Activated T-cell treated with anti-CD3 and anti-CD28 coated beads for 4 hours (primary cell): ENCODE data around the gene CD81.

Experiments used
- DNase-seq: peaks from one replicate; pipeline ENCODE4 v3.0.0-alpha.2; 2020

CD81 gene

GRCh38 chr11:2423157-2424025, 46.3 kb downstream of the CD81 start:
- DNase-seq = no peak

DNA sequence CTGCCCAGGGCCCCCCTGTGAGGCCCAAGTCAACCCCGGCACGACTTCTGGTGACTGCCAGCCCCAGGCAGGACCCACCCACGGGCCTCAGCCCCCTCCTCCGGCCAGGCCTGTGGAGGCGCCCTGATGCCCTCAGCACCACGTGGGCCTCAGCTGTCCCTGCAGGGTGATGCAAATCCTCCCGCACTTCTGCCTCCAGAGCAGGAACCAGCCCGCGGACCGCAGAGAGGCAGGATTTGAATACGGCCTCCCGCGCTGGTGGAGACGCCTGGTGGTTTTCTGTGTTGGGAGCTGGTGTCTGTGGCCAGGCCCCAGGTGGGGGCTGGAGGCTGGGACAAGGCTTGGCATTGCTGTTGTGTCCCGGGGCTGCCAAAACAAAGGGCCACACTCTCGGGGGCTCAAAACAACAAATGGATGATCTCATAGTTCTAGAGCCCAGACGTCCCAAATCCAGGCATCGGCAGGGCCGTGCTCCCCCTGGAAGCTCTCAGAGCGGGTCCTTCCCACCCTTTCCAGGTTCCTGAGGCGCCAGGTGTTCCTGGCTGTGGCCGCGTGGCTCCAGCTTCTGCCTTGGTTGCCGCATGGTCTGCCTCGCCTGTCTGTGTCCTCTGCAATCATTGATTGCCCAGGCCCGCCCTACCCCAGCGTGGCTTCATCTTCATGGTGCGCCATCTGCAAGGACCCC, 47.8 kb downstream of the CD81 start:
- DNase-seq = no peak

GRCh38 chr11:2425506-2425905, 48.4 kb downstream of the CD81 start:
- no peak for DNase-seq

GRCh38 chr11:2426221-2426620, 49.1 kb downstream of the CD81 start:
- DNase-seq = no peak

DNA sequence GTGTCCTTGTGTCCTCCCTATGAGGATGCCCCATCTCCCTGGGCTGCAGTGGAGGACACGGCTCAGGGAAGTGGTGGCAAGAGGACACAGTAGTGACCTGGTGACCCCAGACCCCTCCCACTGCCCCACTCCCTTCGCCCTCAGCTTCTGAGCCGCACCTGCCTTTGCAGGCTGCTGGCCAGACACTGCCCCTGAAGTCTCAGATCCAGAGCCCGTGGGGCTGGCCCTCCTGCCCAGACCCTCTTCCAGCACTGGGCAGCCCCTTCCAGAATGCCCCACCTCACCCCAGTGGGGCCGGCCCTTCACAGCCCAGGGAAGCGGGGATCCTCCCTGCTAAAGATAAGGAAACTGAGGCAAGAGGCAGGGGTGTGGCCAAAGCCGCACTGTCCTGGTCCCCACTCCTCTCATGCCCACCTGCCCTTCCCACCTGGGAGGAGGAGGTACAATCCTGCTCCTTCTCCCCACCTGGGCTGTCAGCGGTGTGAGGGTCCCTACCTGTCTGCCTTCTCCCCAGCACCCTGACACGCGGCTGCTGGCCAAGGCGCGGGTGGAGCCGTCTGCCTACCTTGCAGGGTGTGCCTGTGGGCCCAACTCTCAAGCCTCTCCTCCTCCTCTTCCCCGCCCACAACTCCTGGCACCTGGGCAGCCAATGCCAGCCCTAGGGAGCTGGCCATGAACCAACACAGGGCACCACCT, 49.9 kb downstream of the CD81 start:
- no peak for DNase-seq

GRCh38 chr11:2427721-2428321, 50.7 kb downstream of the CD81 start:
- DNase-seq = no peak

- peak; percentile 88 for DNase-seq
These were observed 51.2 kb downstream of the CD81 start for GRCh38 chr11:2428322-2428795.

DNA sequence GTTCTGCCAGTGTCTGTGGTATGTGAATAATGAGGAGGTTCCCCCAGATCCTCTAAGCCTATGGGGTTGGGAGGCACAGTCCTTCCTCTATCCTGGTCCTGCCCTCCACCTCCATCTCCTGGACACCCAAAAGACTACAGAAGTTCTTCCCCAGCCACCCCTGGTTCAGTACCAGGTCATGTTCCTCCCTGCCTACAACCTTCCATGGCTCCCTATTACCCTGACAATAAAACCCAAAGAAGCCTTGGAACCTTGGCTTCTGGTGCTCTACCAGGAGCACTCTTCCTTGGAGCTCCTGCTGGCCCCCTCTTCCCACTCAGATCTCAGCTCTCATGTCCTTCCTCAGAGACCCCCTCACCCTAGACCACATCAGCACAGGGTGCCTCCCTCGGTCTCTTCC, 54.3 kb downstream of the CD81 start:
- no peak for DNase-seq

- DNase-seq = no peak
These were observed 55.1 kb downstream of the CD81 start for GRCh38 chr11:2432171-2432621.

- no peak for DNase-seq
These were observed 55.5 kb downstream of the CD81 start for GRCh38 chr11:2432628-2433071.

DNA sequence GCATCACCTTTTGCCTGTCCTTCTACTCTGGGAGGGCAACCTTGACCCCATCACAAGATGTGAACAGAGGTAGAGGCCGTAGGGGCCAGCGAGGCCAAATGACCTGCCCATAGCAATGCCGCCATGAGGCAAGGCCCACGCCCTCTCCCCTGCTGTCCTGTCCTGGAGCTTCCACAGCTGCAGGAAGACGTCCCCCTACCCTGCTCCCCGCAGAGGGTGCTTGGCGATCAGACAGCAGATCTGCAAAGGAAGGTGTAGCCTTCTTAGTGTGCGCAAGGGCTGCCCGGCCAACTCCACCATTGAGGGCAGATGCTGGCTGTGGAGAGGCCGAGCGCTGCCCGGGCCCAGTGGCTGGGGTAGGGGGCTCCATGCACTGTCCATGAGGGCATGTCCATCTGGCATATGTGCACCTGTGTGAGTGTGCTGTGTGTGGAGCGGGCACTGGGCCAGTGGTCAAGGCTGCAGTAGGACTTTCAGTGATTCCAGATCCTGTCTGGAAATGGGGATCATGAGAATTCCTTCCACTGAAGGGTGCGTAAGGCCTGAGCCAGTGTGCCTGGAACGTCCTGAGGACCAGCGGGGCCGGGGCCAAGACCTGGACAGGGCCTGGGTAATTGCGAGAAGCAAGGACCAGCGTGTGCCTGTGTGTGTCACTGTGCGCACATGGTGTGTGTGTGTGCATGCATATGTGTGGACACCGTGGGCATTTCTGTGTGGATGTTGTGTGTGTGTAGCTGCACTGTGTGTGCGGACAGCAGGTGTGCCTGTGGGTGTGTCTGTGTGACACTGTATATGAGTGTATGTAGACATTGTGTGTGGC, 56.2 kb downstream of the CD81 start:
- DNase-seq = no peak

GRCh38 chr11:2434008-2434407, 56.9 kb downstream of the CD81 start:
- DNase-seq = no peak

- no peak for DNase-seq
These were observed 57.6 kb downstream of the CD81 start for GRCh38 chr11:2434506-2435255.

GRCh38 chr11:2435288-2436012, 58.3 kb downstream of the CD81 start:
- no peak for DNase-seq

GRCh38 chr11:2436013-2436520, 59.0 kb downstream of the CD81 start:
- DNase-seq = no peak

GRCh38 chr11:2436521-2437031, 59.5 kb downstream of the CD81 start:
- no peak for DNase-seq

GRCh38 chr11:2437516-2437915, 60.4 kb downstream of the CD81 start:
- DNase-seq = no peak

GRCh38 chr11:2439820-2440219, 62.7 kb downstream of the CD81 start:
- no peak for DNase-seq

DNA sequence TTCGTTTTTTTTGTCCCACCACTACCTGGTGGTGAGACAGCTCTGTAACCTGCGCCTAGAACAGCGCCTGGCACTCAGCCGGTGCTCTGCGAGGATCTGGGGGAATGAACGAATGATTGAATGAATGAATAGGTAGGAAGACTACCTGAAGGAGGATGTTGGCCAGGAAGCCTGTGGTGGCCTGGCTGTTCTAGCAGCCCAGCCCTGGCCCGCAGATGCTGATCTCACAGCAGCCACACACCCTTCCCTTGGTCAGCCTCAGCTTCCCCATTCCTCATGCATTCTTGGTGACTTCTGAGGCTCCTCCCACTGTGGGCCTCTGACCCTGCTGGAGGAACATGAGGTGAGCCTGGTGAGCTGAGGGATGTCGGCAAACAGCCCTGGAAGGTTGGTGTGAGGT, 63.5 kb downstream of the CD81 start:
- no peak for DNase-seq

DNA sequence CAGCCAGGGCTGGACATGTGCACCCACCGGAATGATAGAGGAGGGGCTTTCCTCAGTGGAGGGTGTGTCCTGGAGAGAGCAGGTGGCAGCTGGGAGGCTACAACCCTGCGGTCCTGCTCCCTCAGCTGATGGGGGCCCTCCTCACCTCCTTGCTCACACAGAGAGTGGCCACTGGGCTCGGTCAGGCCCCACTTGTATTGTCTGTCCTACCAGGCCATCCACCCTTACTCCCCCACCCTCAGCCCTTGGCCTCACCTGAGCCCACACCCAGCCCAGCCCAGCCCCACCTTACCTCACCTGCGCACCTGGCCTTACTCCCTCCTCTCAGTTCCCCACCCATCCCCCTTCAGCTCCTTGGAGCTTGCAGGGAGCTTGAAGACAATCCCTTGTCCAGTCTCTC, 64.1 kb downstream of the CD81 start:
- DNase-seq = no peak
